Measurements from ENCODE around the gene ARMH3.

GRCh38 chr10:101878869-101879268 is 177.1 kb downstream of the ARMH3 start:
- TF ChIP-seq, protein P1, sequence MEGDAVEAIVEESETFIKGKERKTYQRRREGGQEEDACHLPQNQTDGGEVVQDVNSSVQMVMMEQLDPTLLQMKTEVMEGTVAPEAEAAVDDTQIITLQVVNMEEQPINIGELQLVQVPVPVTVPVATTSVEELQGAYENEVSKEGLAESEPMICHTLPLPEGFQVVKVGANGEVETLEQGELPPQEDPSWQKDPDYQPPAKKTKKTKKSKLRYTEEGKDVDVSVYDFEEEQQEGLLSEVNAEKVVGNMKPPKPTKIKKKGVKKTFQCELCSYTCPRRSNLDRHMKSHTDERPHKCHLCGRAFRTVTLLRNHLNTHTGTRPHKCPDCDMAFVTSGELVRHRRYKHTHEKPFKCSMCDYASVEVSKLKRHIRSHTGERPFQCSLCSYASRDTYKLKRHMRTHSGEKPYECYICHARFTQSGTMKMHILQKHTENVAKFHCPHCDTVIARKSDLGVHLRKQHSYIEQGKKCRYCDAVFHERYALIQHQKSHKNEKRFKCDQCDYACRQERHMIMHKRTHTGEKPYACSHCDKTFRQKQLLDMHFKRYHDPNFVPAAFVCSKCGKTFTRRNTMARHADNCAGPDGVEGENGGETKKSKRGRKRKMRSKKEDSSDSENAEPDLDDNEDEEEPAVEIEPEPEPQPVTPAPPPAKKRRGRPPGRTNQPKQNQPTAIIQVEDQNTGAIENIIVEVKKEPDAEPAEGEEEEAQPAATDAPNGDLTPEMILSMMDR (IDR thresholded peaks at IDR 0.05) = no peak
- TF ChIP-seq ZFX (IDR thresholded peaks at IDR 0.05; ENCODE audit: borderline replicate concordance) = no peak

All from 22Rv1 (cell line).